IPS DF 19.7 (cell line): Measurements from ENCODE around the gene RARB.

ENCODE experiments used
- DNase-seq: peaks from one replicate; pipeline ENCODE4 v3.0.0-alpha.2; 2013; ENCODE audit warnings: low read depth, low spot score

The RARB gene

DNA sequence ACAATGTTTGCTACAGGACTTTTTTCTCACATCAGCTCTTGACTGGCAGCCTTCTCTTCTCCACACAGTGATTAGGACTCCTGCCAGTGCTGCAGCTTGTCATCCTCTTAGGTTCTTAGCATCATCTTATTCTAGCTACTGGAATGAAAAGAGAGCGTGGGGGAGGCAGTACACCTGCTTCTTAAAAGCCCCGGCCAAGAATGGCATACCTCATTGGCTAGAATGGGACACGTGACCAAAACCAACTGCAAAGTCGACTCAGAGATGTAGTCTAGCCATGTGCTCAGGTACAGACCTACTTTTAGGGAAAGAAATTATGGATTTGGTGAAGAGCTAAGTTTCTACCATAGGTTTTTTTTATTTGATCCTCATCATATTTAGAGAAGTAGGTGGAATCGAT is 44.1 kb downstream of the RARB start:
- DNase-seq = no peak

GRCh38 chr3:25472731-25473130 is 44.7 kb downstream of the RARB start:
- no peak for DNase-seq

- no peak for DNase-seq
Observed at GRCh38 chr3:25473246-25473645, 45.2 kb downstream of the RARB start.

DNA sequence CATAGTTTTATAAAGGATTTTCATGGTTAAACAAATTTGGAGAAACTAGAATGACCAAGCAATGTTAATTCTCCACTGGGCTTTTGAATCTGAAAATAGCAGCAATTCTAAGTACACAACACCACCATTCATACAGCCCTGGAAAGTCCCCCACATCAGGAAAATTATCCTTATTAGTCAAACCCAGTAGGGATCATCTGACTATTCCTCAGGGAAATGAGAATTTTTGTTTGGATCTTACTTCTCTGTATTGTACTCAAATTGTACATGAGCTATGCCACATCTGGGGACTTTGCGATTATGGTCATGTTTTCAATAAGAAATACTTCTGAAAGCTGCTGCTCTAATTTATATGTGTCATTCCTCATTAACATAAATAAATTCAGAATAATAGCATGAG is 46.0 kb downstream of the RARB start:
- DNase-seq = no peak

DNA sequence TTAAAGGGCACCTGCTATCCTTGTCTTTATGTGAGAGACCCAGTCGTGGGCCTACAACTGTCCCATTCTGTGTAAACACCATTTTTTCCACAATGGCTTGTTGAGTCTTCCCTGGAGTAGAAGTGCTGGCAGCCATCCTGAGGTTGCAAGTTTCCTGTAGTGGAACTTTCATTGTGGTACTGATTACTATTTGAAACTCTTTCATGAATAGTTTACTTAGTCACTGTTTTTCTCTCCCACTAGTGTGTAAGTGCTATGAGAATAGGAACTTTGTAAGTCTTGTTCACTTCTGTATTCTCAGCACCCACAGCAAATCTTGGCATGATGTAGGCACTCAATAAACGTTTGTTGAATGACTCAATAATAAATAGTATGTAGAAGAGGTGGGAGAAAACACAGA is 48.6 kb downstream of the RARB start:
- no peak for DNase-seq

- DNase-seq = no peak
Observed at GRCh38 chr3:25478211-25478757, 50.2 kb downstream of the RARB start.

DNA sequence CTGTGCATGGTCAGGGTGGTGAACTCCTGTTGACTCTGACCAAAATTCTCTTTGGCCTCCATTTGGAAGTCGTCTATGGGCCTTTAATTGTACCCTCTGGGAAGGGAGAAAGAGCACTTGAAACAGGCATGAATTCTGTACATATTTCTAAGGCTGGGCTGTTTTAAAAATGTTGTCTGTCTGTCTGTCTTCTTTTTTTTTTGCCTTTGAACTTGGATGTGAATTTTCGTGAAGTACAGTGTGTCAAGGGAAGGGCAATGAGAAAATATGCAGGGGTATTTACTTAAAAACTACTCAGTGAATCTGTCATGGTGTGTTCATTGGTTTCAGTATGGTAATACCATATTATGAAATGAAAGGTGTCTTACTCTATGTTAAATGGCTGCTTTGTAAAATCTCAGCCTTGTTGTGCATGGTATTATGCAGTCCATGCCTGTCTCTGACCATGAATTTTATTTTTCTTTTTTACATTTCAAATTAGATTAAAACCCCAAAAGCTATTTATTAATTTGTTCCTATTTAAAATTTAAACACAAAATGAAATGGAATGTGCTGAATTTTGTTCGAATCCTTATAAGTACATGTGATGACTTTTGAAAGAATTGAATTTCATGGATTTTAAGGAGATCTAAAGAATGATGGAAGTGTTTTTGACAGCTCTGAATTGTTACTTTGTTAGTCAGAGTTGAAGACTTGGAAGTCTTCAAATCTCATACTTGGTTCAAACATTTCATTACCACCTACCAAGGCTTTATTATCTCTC is 51.1 kb downstream of the RARB start:
- DNase-seq = no peak

DNA sequence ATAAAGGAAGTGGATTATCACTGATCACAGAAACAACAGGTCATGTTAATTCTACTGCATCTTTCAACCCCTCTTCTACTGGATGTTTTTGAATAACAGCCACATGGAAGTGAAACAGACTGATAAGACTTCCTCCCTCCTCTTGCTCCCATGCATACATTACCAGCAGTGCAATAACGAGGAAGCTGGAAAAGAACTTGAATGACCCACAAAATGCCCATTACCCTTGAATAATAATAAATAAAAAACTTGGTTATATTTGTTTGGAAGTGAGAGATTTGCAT is 51.6 kb downstream of the RARB start:
- DNase-seq = no peak

- DNase-seq = no peak
Observed at GRCh38 chr3:25480811-25481210, 52.7 kb downstream of the RARB start.

- no peak for DNase-seq
Observed at GRCh38 chr3:25481386-25481785, 53.3 kb downstream of the RARB start.

- DNase-seq = no peak
Observed at GRCh38 chr3:25483456-25483855, 55.4 kb downstream of the RARB start.

DNA sequence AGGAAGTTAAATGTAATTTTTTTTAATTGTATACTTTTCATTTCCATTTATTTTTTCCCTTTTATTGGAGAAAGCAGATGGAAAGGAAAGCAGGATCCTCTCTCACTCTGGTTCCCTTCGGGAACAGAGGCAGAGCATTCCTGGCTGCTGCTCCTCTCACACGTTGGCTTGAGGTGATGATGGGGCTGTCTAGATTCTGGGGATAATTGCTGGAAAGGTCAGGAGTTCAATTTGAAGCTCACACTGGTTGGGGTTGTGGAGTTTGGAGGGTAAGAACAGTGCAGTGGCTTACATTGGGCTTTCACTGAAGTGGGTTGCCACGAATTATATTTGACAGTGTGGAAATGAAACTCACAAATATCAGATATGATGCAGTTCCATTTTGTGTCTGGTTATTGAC is 57.6 kb downstream of the RARB start:
- no peak for DNase-seq

DNA sequence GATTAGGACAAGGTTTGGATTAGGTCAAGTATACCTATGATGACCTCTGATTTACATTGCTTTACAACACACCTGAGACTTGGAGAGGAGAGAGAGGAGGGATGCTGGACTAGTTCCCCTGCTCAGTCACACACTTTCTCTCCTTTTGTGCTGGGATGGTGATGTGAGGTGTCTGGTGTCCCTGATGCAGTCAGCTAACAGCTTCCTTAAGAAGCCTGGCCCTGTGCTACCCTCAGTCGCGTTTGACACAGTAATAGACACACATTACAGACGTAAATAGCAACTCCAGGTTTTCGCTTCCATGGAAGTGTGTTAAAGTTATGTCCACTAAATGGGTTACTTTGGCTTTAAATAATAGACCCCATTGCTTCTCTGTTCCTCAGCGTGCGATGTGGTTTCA is 58.9 kb downstream of the RARB start:
- DNase-seq = no peak

DNA sequence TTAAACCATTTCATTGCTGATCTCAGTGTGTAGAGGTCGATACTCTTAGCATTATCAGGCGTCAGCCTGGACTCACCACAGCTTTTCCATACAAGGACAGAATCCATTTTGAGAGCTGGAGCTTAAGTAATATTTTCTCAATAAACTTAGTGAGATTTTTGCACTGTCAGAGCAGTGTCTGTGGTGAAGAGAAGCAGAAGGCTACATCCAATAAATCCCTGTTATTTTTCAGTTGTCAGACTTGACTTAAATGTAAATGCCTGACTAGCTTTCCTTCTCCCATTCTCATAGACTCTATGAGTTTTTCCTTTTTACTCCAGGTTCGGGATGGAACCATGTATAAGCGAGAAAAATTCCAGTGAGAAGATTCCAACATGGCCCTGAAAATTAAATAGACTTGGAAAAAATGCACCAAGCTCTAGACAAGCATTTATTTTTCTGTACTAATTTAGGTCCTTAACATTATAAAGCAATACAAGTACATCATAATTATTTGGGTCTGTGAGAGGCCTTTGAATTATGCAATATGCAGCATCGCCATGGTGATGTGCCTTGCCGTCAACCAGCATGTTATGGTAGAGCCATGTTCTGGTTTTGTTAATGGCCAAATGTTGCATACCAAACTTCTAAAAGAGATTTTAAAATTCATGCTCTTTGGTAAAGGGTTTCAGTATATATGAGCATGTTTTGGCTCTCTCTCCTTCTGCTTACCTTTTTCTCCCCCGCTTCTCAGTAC is 62.0 kb downstream of the RARB start:
- no peak for DNase-seq

GRCh38 chr3:25493246-25493645 is 65.2 kb downstream of the RARB start:
- DNase-seq = no peak

DNA sequence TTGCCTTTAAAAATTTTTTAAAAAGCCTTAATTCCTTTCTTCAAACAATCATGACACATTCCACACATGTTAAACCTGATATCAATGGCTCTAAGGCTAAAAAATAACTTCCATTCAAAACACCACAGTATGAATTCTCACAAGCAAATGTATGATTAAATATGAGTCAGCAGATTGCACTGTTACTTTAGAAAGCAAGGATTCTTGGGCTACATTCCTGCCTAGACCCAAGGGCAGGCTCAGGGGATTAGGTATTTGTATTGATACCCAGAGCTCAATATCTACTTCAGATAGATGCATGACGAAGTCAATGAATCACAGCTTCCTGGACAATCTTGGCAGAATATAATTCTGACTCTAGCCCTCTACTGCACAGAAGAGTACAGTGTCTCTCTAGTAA is 65.7 kb downstream of the RARB start:
- no peak for DNase-seq

DNA sequence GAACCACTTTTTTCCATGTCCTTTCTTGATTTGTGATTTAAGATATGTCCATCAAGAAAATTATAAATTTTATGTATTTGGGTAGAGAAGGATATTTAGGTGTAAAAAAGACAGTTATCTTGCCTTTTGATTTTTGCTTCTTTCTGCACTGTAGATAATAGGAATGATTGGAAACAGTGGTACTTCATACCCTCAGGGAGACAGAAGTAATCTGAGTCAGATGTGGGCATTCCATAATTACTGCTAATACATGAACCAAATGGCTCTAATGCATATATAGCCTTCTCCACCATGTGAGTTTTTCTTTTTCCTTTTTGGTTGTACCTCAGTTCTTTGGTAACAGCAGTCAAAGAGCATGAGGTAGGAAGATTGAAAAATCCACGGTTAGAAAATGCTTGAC is 67.2 kb downstream of the RARB start:
- no peak for DNase-seq

GRCh38 chr3:25495726-25496253 is 67.7 kb downstream of the RARB start:
- no peak for DNase-seq

GRCh38 chr3:25497096-25497495 is 69.0 kb downstream of the RARB start:
- no peak for DNase-seq

DNA sequence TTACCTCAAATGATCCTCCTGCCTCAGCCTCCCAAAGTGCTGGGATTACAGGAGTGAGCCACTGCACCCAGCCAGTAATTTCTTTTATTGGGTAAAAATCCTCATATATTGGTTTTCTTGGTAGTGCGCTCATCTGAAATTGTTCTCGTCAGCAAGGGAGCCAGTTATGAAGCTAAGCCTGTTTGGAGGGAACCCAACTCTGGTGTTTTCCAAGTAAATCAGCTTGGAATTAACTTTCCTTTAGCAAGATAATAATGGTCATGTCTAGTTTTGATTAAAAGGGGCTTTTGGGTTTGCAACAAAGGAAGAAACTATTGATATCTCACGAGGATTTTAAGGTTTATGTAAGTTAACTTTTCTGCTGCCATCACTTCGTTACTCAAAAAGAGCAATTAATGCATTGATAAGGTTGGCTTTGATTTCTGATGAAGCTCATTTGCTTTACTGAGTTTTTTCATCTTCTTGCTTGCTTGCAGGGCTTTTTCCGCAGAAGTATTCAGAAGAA is 72.7 kb downstream of the RARB start:
- no peak for DNase-seq

- DNase-seq = no peak
Observed at GRCh38 chr3:25502233-25502632, 74.2 kb downstream of the RARB start.

DNA sequence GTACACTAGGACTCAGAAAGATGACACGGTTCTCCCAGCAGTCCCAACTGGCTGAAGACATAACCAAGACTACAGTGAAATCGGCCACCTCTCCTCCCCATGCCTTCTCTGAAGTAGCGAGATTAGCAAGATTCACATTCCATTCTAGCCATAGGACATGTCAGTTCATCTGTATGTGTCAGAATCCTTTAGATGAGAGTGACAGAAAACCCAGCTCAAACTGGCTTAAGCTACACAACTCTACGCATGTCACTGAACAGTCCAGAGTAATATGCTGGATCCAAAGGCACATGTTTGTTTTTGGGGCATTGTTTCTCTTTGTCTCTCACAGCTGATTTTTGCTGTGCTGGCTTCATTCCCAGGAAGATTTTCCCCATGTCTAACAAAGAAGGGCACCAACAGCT is 75.8 kb downstream of the RARB start:
- no peak for DNase-seq

DNA sequence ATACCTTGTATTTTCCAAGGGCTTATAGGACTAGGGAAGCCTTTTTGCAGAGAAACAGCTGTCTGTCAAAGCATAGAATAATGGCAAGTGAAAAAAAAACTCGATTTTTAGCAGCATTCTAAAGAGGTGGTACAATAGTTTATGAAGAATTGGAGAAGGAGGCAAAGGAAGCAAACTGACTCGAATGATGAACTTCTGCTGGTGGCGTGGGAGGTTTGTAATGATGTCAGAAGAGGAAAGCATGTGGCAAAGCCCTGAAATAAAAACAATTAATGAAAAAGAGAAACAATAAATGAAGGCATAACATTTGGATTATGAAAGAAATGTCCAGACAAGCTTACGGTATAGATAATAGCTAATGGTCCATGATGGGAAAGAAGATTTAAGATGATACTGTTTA is 77.5 kb downstream of the RARB start:
- no peak for DNase-seq
